ENCODE results near the gene ABCA4.

ABCA4 gene

DNA sequence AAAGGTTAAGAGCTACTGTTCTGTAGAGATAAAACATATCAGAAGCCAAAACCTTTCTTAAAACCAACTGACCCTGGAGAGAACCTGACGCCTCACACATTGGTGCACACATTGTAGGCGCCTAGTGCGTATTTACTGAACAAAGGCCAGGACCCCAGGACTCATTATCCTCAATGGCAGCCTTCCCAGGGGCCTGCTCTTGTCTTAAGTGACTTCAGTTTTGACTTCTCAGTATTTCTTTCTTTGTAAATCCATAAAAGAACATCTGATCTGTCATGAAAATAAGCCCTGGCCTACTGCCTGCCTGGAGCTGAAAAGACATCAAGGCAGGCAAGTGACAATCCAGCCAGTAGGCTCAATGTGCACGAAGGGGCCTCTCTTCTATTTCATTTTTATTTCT is 27.6 kb downstream of the ABCA4 start:
- FAIRE-seq, result no peak
- no peak for TF ChIP-seq CTCF (IDR thresholded peaks at IDR 0.05; ENCODE audit: insufficient read depth, missing control alignments)
- no peak for DNase-seq (ENCODE audit: insufficient read length, low spot score)

GRCh38 chr1:94092210-94092613 is 28.7 kb downstream of the ABCA4 start:
- DNase-seq (ENCODE audit: insufficient read length, low spot score), result no peak
- no peak for FAIRE-seq
- no peak for TF ChIP-seq CTCF (IDR thresholded peaks at IDR 0.05; ENCODE audit: insufficient read depth, missing control alignments)

GRCh38 chr1:94090761-94091160 is 30.2 kb downstream of the ABCA4 start:
- FAIRE-seq (no peak), DNase-seq (ENCODE audit: insufficient read length, low spot score) (no peak)
- TF ChIP-seq CTCF (IDR thresholded peaks at IDR 0.05; ENCODE audit: insufficient read depth, missing control alignments), result no peak

- FAIRE-seq (no peak), DNase-seq (ENCODE audit: insufficient read length, low spot score) (no peak)
- no peak for TF ChIP-seq CTCF (IDR thresholded peaks at IDR 0.05; ENCODE audit: insufficient read depth, missing control alignments)
These were observed 33.8 kb downstream of the ABCA4 start for GRCh38 chr1:94087193-94087592.

- no peak for TF ChIP-seq CTCF (IDR thresholded peaks at IDR 0.05; ENCODE audit: insufficient read depth, missing control alignments)
- FAIRE-seq, result no peak
- DNase-seq (ENCODE audit: insufficient read length, low spot score), result no peak
These were observed 36.4 kb downstream of the ABCA4 start for GRCh38 chr1:94084547-94084946.

GRCh38 chr1:94084085-94084484 is 36.9 kb downstream of the ABCA4 start:
- FAIRE-seq (peak; percentile 25), DNase-seq (ENCODE audit: insufficient read length, low spot score) (no peak)
- no peak for TF ChIP-seq CTCF (IDR thresholded peaks at IDR 0.05; ENCODE audit: insufficient read depth, missing control alignments)

DNA sequence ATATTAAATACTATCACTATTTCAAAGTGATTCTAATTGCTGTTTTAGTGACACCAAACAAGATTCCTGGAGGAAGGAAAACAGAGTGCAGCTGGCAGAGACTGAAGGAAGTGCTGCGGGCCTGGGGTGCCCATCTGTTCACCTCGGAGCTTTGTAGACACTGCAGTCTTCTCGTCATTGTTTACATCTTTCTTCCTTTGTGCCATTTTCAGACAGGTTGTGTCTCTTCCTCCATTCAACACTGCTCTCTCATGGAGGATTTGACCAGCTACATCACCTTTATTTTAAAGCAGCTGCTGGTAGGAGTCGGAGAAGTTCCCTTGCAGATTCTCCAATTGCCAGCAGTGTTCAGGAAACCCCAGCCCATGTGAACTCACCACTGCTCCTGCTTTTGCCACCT is 37.3 kb downstream of the ABCA4 start:
- DNase-seq (ENCODE audit: insufficient read length, low spot score) (no peak), FAIRE-seq (no peak)
- TF ChIP-seq CTCF (IDR thresholded peaks at IDR 0.05; ENCODE audit: insufficient read depth, missing control alignments), result no peak

Data from D721Med (cell line).